SKM-1 treated with dmso at 0.1 percent for 144 hours (cell line): ENCODE data around the gene FCGR2B.
"Not testable (repeated sequence)": the region's sequence is repeated elsewhere in the genome, so short reads cannot be mapped to it uniquely, and the experiment has no call there.

Experiments used
- DNase-seq: peaks from one replicate; lab custom pipeline; 2025; ENCODE audit not compliant: unreplicated experiment; lab: John Stamatoyannopoulos, UW

FCGR2B gene

GRCh38 chr1:161662684-161663339, at the start of gene FCGR2B:
TSS of gene FCGR2B (plus strand) at chr1:161663143. CDS start at chr1:161663242, 99 bp downstream.
- not testable (repeated sequence) for DNase-seq

GRCh38 chr1:161616417-161616816, 46.5 kb upstream of the FCGR2B start:
- DNase-seq: not testable (repeated sequence)

- not testable (repeated sequence) for DNase-seq
Observed at GRCh38 chr1:161618517-161618916, 44.4 kb upstream of the FCGR2B start.

- DNase-seq: not testable (repeated sequence)
Observed at GRCh38 chr1:161620399-161620798, 42.5 kb upstream of the FCGR2B start.

- DNase-seq: not testable (repeated sequence)
Observed at GRCh38 chr1:161621181-161622000, 41.6 kb upstream of the FCGR2B start.

GRCh38 chr1:161622054-161622453, 40.9 kb upstream of the FCGR2B start:
- DNase-seq: not testable (repeated sequence)

- DNase-seq: not testable (repeated sequence)
Observed at GRCh38 chr1:161623401-161624051, 39.4 kb upstream of the FCGR2B start.

- not testable (repeated sequence) for DNase-seq
Observed at GRCh38 chr1:161624605-161625004, 38.3 kb upstream of the FCGR2B start.

GRCh38 chr1:161626445-161627146, 36.3 kb upstream of the FCGR2B start:
- not testable (repeated sequence) for DNase-seq

GRCh38 chr1:161630128-161630742, 32.7 kb upstream of the FCGR2B start:
- DNase-seq: not testable (repeated sequence)

GRCh38 chr1:161631076-161631475, 31.9 kb upstream of the FCGR2B start, which contains the start of gene FCGR3B:
TSS of gene FCGR3B (minus strand) at chr1:161631176. CDS start at chr1:161631094, 82 bp downstream.
- no peak for DNase-seq

GRCh38 chr1:161634993-161635392, 27.9 kb upstream of the FCGR2B start:
- not testable (repeated sequence) for DNase-seq

- DNase-seq: not testable (repeated sequence)
Observed at GRCh38 chr1:161636189-161636782, 26.7 kb upstream of the FCGR2B start.

GRCh38 chr1:161636976-161637375, 26.0 kb upstream of the FCGR2B start:
- not testable (repeated sequence) for DNase-seq

- not testable (repeated sequence) for DNase-seq
Observed at GRCh38 chr1:161638251-161638993, 24.5 kb upstream of the FCGR2B start.

- DNase-seq: not testable (repeated sequence)
Observed at GRCh38 chr1:161639203-161639602, 23.7 kb upstream of the FCGR2B start.

- peak; percentile 90 for DNase-seq
Observed at GRCh38 chr1:161642697-161643096, 20.2 kb upstream of the FCGR2B start.

GRCh38 chr1:161643481-161644208, 19.3 kb upstream of the FCGR2B start:
- peak; percentile 71 for DNase-seq

GRCh38 chr1:161644855-161645254, 18.1 kb upstream of the FCGR2B start:
- not testable (repeated sequence) for DNase-seq
